NCI-H1930 (cell line): ENCODE data around the gene TRNAU1AP.
"Not testable (repeated sequence)": the region's sequence is repeated elsewhere in the genome, so short reads cannot be mapped to it uniquely, and the experiment has no call there.

Experiments
- DNase-seq, 2 experiments: peaks; one replicate each; lab custom pipeline; 2025; lab: John Stamatoyannopoulos, UW

The TRNAU1AP gene

GRCh38 chr1:28577052-28577678 lies 24.3 kb downstream of the TRNAU1AP start:
- no peak for DNase-seq

GRCh38 chr1:28577738-28578536 lies 25.1 kb downstream of the TRNAU1AP start:
- DNase-seq, result no peak

GRCh38 chr1:28578696-28579218 lies 25.9 kb downstream of the TRNAU1AP start:
- DNase-seq, result no peak

- no peak for DNase-seq
Observed at GRCh38 chr1:28579401-28579800, 26.5 kb downstream of the TRNAU1AP start.

DNA sequence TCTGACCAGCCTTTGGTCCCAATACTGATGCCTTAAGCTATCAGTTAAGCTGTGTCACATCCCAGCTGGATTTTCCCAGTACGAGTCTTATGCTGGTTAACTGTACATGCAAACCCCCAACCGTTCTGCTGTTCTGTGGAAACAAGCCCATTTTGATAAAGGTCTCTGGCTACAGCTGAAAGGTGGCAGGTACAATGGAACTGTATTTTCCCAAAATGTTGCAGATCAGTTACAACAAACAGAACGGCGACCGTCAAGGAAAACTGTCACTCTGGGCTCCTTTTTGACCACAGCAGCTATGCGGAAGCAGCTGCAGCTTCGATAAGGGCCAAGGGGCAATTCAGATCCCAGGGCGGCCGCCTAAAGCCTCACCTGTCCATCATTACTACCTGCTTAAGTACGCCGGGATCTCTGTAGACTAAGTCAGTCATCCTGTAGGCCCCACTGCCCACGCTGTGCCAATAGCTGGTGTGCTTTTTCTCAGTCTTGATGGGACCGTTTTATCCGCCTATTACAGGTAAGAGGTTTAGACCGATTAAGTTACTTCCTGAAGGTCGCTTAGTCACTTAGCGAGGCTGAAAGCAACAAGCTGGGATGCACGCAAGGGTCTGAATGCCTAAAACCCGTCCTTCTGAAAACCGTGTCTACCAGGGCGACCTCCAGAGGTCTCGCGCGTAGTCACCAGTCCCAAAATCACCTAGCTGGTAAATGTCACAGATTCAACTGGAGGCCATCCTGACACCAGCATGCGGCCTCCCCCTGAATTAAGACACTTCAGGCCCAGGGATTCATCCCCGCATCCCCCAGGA lies 28.0 kb downstream of the TRNAU1AP start:
- peak in 1 of 2 experiments; percentile 53 for DNase-seq

GRCh38 chr1:28581531-28582247 lies 28.8 kb downstream of the TRNAU1AP start:
- peak; percentile 90 to 97 for DNase-seq

GRCh38 chr1:28582248-28582615 lies 29.3 kb downstream of the TRNAU1AP start:
- DNase-seq, result no peak

DNA sequence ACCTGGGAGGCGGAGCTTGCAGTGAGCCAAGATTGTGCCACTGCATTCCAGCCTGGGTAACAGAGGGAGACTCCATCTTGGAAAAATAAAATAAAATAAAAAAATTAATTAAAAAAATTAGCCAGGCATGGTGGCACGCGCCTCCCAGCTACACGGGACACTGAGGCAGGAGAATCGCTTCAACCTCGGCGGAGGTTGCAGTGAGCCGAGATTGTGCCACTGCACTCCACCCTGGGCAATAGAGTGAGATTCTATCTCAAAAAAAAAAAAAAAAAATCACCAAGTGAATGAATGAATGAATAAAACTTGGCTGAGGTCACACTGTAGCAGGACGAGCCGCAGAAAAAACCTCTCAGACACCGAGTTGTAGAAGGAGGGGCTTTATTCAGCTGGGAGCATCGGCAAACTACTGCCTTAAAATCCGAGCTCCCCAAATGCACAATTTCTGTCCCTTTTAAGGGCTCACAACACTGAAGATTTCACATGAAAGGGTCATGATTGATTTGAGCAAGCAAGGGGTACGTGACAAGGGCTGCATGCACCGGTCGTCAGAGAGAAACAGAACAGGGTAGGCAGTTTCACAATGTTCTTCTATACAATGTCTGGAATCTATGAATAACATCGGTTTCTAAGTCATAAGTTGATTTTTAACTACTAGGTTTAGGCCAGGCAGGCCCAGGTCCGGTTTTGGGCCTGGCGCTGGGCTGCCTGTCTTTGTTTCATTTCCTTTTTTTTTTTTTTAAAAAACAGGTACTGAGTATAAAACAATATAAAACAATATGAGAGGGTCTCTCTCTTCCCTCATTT lies 33.9 kb downstream of the TRNAU1AP start:
- DNase-seq, result not testable (repeated sequence)

GRCh38 chr1:28591708-28592320 lies 38.9 kb downstream of the TRNAU1AP start, which contains the start of gene RAB42:
TSS of gene RAB42 (plus strand) at chr1:28592265. CDS start at chr1:28592512, 247 bp downstream.
- DNase-seq, result no peak

- no peak for DNase-seq
Observed at GRCh38 chr1:28592321-28593071, 39.6 kb downstream of the TRNAU1AP start.

DNA sequence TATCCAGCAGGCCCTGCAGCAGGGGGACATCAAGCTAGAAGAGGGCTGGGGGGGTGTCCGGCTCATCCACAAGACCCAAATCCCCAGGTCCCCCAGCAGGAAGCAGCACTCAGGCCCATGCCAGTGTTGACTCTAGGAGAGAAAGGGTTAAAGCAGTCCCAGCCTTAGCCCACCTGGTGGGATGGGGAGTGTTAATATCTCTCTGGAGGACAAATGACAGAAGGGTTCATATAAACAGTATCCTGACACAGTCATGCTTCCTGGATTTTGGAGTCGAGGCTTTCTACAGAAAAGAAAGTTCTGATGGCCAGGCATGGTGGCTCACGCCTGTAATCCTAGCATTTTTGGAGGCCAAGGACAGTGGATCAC lies 41.1 kb downstream of the TRNAU1AP start:
- DNase-seq, result not testable (repeated sequence)

- not testable (repeated sequence) for DNase-seq
Observed at GRCh38 chr1:28594686-28595411, 42.0 kb downstream of the TRNAU1AP start.

DNA sequence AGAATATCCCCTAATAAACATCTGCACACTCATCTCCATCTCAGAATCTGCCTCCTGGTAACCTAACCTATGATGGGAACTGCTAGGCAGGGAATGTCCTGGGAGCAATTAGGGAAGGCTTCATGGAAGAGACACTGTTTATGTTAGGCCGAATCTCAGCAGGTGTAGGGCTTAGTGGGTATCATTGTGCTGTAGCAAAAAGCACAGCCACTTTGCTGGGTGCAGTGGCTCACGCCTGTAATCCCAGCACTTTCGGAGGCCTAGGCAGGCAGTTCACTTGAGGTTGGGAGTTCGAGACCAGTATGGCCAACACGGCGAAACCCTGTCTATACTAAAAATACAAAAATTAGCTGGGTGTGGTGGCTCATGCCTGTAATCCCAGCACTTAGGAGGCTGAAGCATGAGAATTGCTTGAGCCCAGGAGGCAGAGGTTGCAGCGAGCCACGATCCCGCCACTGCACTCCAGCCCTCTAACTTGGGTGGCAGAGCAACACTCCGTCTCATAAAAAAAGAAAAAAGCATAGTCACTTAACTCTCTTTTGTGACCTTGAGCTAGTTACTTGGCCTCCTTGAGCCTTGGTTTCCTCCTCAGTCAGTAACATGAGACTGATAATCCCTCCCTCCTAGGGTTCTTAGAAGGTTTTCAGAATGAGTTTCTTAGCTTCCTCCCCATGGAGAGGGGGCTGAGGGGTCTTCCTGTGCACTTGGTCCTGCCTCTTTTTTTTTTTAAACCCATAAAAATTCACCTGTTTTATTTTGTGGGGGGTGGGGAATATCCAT lies 42.7 kb downstream of the TRNAU1AP start:
- DNase-seq, result no peak

- DNase-seq, result not testable (repeated sequence)
Observed at GRCh38 chr1:28596276-28596675, 43.4 kb downstream of the TRNAU1AP start.

DNA sequence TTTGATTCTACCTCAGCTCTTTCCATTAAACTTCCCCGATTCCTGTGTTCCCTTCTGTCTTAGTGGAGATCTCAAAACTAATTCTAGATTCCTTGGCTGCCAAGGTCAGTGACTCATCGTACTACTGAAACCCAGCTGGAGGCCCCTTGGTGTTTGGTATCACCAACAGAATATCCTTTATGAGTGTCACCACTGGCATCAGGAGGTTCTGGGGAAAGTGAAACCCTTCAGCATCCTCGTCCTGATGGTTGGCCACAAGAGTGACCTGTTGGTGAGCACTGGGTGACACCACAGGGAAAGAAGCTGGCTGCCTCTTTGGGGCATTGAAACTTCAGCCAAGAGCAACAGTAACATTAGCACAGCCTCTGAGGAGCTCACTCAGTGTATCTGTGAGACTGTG lies 48.8 kb downstream of the TRNAU1AP start:
- no peak for DNase-seq

DNA sequence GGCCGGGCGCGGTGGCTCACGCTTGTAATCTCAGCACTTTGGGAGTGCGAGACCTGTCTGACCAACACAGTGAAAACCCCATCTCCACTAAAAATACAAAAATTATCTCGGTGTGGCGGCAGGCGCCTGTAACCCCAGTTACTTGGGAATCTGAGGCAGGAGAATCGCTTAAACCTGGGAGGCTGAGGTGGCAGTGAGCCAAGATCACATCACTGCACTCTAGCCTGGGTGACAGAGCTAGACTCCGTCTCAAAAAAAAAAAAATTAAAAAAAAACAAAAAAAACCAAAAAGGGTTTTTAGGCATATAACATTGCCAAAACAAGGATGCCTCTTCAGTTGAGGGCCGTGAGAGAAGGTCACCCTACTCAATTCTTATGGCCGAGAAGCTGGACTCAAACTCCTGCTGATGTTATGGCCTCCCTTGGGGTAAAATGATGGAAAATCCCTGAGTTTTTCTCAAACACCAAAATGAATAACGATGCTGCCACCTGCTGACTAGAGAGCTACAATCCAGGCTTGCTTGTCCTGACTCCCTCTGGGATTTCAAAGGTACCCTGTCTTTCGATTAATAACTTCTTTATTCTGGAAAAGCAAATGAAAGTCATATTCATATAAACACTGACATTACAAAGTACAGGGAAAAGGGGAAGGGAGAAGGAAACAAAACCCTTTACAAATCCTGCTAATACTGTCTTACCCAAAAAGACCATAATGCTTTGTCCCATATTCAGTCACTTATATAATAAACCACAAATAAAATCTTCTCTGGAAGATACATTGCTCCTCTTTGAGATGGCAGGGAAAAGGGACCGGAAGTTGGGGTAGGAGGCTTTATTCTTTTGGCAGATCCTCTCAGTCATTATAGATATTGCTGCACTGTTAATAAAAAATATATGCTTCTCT lies 49.9 kb downstream of the TRNAU1AP start:
- peak in 1 of 2 experiments; percentile 53 for DNase-seq

DNA sequence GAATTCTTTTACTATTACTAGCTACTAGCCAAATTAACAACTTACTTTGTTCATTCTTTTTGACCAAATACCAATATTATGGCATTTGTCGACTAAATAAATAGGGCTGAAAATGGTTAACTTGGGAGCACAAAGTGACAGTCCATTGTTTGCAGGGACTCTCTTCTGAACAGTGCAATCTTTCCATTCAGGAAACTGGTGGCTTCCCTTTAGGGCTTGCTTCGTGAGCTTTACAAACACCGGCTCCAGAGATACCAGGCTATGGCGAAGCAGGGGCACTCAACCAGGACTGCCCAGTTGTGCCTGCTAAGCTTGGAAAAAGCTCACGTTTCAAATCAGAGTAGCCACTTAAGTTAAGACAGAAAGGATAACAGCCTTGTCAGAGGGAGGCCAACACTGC lies 51.5 kb downstream of the TRNAU1AP start:
- no peak for DNase-seq
